K562 (cell line): ENCODE data around the gene SYN1. TPM values are rescaled to one million over a fixed set of nuclear protein-coding genes. Genes with fewer than 3 reads are reported as not detected.
A peak's percentile ranks its signal among the peaks of the same experiment; 100 is the strongest.

Source experiments
- ATAC-seq: fragments of 200-7000 bp; cut with Tn5 transposase; 3 replicates; pipeline ENCODE4 v1.9.1; 2020; ENCODE audit warnings: moderate library complexity
- BruUV-seq: library from RNA; stranded (reverse); fragments of 400-500 nt; replicated peaks from 2 replicates; lab custom pipeline; 2021; lab: Mats Ljungman, UMichigan
- CTCF ChIA-PET: fragments of 300-600 bp; formaldehyde crosslinking; extraction: SDS; loops from one replicate; lab custom pipeline; 2021; ENCODE audit warnings: low intra/inter-chr PET ratio; lab: Yijun Ruan, JAX
- POLR2A ChIA-PET: fragments of 300-600, 350-650 bp; sonication (Branson Sonifier 250); formaldehyde crosslinking; extraction: SDS; loops from one replicate; lab custom pipeline; 2021; ENCODE audit warnings: antibody characterized with exemption, inconsistent platforms; lab: Yijun Ruan, JAX
- DNase-seq, 4 experiments: peaks; one replicate each; pipeline versions ENCODE4 v3.0.0 to v3.0.0-alpha.2; 2011 to 2018; ENCODE audit warnings: low spot score in 3 of 4, mixed read lengths in 3 of 4; ENCODE audit errors: extremely low read depth in 1 of 4
- FAIRE-seq: peaks from 2 replicates; lab custom pipeline; 2011; peaks lifted over from hg19 to GRCh38; lab: Jason Lieb, UNC
- H2AFZ ChIP-seq: 2 replicates; pipeline ENCODE4 v1.6.0; 2011; ENCODE audit warnings: low read depth, low read length, control low read depth, inconsistent platforms
- H3K27ac ChIP-seq: fragments of 200-600 bp; 3 replicates; pipeline ENCODE4 v1.8.0; 2011; ENCODE audit warnings: low read depth, mild to moderate bottlenecking, control low read depth, inconsistent platforms, low read length, moderate library complexity, mixed read lengths; ENCODE audit errors: extremely low read depth
- H3K27me3 ChIP-seq, 2 experiments: fragments of 300-600 bp in 1 of 2; 2 replicates in 1 of 2; 3 replicates in 1 of 2; pipeline versions ENCODE4 v1.6.0 to v1.8.0; 2011; ENCODE audit warnings: inconsistent platforms in 2 of 2, low read length in 2 of 2, mild to moderate bottlenecking in 1 of 2, mixed read lengths in 1 of 2, moderate library complexity in 1 of 2; ENCODE audit not compliant: control insufficient read depth in 2 of 2, insufficient read depth in 2 of 2
- H3K36me3 ChIP-seq: fragments of 300-600 bp; 3 replicates; pipeline ENCODE4 v1.8.0; 2011; ENCODE audit warnings: mild to moderate bottlenecking, low read length, inconsistent platforms; ENCODE audit not compliant: control insufficient read depth, insufficient read depth
- H3K4me1 ChIP-seq, 2 experiments: fragments of 200-600 bp in 1 of 2; replicated peaks in 1 of 2; 2 replicates in 1 of 2; 3 replicates in 1 of 2; pipeline versions ENCODE4 v1.5.1 to v1.8.0; 2011; ENCODE audit warnings: inconsistent platforms in 2 of 2, low read length in 2 of 2, mild to moderate bottlenecking in 1 of 2, mixed read lengths in 1 of 2, moderate library complexity in 1 of 2; ENCODE audit not compliant: control insufficient read depth in 2 of 2, insufficient read depth in 2 of 2
- H3K4me2 ChIP-seq: 2 replicates; pipeline ENCODE4 v1.6.1; 2011; ENCODE audit warnings: low read length, control low read depth, inconsistent platforms, mixed read lengths; ENCODE audit not compliant: insufficient read depth
- H3K4me3 ChIP-seq: fragments of 200-600 bp; sonication (generic), shearing (Covaris generic); 2 replicates; pipeline ENCODE4 v1.5.1; 2016; ENCODE audit warnings: control low read depth, inconsistent platforms
- H3K79me2 ChIP-seq: fragments of 200-600 bp; 3 replicates; pipeline ENCODE4 v1.8.0; 2011; ENCODE audit warnings: low read length, inconsistent platforms; ENCODE audit not compliant: control insufficient read depth, insufficient read depth
- H3K9ac ChIP-seq, 2 experiments: 2 replicates each; pipeline versions ENCODE4 v1.6.0 to v1.6.1; 2011; ENCODE audit warnings: low read depth in 2 of 2, low read length in 2 of 2, control low read depth in 1 of 2, inconsistent platforms in 1 of 2, mild to moderate bottlenecking in 1 of 2, mixed read lengths in 1 of 2; ENCODE audit not compliant: insufficient read depth in 1 of 2
- H3K9me1 ChIP-seq: one replicate; pipeline ENCODE4 v1.6.0; 2011; ENCODE audit warnings: inconsistent platforms, mild to moderate bottlenecking, low read length, moderate library complexity; ENCODE audit not compliant: control insufficient read depth, insufficient read depth
- H3K9me3 ChIP-seq: replicated peaks from 2 replicates; pipeline ENCODE4 v1.5.1; 2011; ENCODE audit warnings: low read depth, low read length, inconsistent platforms; ENCODE audit not compliant: control insufficient read depth, insufficient read depth
- H4K20me1 ChIP-seq: replicated peaks from 2 replicates; pipeline ENCODE4 v1.6.1; 2011; ENCODE audit warnings: low read length, inconsistent platforms, mixed read lengths; ENCODE audit not compliant: control insufficient read depth, insufficient read depth
- CC2D1A ChIP-seq: fragments of 450-650 bp; IDR thresholded peaks from 2 replicates; pipeline ENCODE4 v1.6.1; 2017; ENCODE audit warnings: mild to moderate bottlenecking
- EGR1 ChIP-seq: fragments of 450-650 bp; conservative IDR thresholded peaks from 2 replicates; pipeline ENCODE4 v1.6.1; 2017; ENCODE audit warnings: mild to moderate bottlenecking
- SMAD1 ChIP-seq: fragments of 150-350 bp; IDR thresholded peaks from 2 replicates; pipeline ENCODE4 v1.6.1; 2014; ENCODE audit warnings: low read length, low read depth; ENCODE audit not compliant: partially characterized antibody
- SMAD2 ChIP-seq: fragments of 150-350 bp; IDR thresholded peaks from 2 replicates; pipeline ENCODE4 v1.6.1; 2014; ENCODE audit warnings: low read depth, mild to moderate bottlenecking, low read length
- TFAP4 ChIP-seq: sonication (generic); formaldehyde crosslinking; IDR thresholded peaks from 2 replicates; pipeline ENCODE4 v1.8.0; 2022; ENCODE audit warnings: missing genetic modification reagents, mild to moderate bottlenecking, moderate library complexity, borderline replicate concordance
- WGBS: fragments of 100-300 bp; shearing (Covaris generic); methylation state at CpG from one replicate; pipeline ENCODE4 v1.1.6; 2016; ENCODE audit warnings: low coverage, mixed read lengths; ENCODE audit not compliant: insufficient coverage; ENCODE audit errors: missing lambda C conversion rate; 5-methylcytosine and 5-hydroxymethylcytosine counted together
- in situ Hi-C: fragments of 300-500 bp; cut with MboI; formaldehyde crosslinking; loops from 4 replicates; pipeline ENCODE4 v1.15.0; 2018; ENCODE audit warnings: inconsistent platforms, mixed read lengths
- intact Hi-C: fragments of 100-400 bp; cut with micrococcal nuclease; formaldehyde crosslinking; loops from 2 replicates; pipeline ENCODE4 v1.14.2; 2022
- polyA plus RNA-seq, 8 experiments: library from polyadenylated mRNA; depleted of rRNA in 4 of 8; stranded (reverse) in 5 of 8; unstranded in 3 of 8; fragments of >200 nt; fragmentation: Nextera tagmentation in 2 of 8; fragmentation: Illumina TruSeq in 1 of 8; extraction: Ambion mirVana in 2 of 8; extraction: Trizol in 1 of 8; gene quantifications; 2 replicates each; pipeline versions ENCODE4 v1.2.1 to v1.2.3, GENCODE V29; 2011 to 2014; ENCODE audit warnings: inconsistent platforms in 1 of 8, missing spikeins in 1 of 8
- total RNA-seq, 7 experiments: library from RNA; depleted of rRNA in 6 of 7; stranded (reverse); fragments of >200 nt in 6 of 7; fragmentation: Illumina TruSeq in 2 of 7; extraction: Trizol in 2 of 7; gene quantifications; 2 replicates each; pipeline versions ENCODE4 v1.2.1 to v1.2.3, GENCODE V29; 2011 to 2021; ENCODE audit warnings: low replicate concordance in 1 of 7

SYN1 gene
- total and polyA plus RNA-seq, 9 of the 15 experiments (the other 6 are each of a cell fraction or from before 2014, with no cell fraction given), result 0.01 to 0.28 (median 0.18) TPM; not detected in 2

DNA sequence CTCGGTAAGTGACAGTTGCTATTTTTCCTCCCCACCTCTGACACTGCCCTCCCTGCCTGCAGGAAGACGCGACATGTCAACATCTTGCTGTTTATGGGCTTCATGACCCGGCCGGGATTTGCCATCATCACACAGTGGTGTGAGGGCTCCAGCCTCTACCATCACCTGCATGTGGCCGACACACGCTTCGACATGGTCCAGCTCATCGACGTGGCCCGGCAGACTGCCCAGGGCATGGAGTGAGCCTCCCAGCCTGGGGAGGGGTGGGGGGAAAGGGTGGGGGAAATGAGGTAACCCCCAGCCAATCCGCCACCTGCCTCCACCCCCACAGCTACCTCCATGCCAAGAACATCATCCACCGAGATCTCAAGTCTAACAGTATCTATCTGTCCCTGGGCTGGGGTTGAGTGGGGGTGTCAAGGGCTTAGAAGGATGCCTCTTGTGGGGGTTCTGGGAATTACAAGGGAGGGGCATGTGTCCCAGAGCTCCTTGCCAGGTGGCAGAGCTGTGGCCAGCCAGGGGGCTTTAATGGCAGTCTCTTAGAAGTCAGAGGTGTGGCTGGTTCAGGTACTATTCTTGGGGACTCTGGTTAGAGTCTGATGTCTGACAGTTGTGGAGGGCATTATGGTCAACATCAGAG, 50.9 kb downstream of the SYN1 start (continued):
- no peak for TF ChIP-seq SMAD2
- TF ChIP-seq CC2D1A, result no peak
- 0 out of 2 replicates have a peak, but pooled peaks have one; percentile 5 for TF ChIP-seq EGR1
- TF ChIP-seq, all 486 proteins: peak for 3

DNA sequence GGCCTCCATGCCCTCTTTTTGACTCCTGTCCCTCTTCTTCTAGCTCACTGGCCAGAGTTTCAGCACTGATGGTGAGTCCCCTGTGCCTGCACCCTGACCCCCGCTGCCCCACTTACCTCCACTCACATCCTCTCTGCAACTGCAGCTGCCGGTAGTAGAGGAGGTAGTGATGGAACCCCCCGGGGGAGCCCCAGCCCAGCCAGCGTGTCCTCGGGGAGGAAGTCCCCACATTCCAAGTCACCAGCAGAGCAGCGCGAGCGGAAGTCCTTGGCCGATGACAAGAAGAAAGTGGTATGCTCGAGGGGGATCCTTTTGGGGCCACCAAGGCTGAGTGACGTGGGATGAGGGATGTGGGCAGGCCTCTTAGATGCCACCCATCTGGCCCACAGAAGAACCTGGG, 52.8 kb downstream of the SYN1 start:
- Histone ChIP-seq H4K20me1 (0 out of 2 replicates have a peak, but pooled peaks cover 3% of the 10 kb centered on the region), H3K4me2 (no peak overlapping the region), H3K9me3 (no peaks in the 10 kb centered on the region), H3K36me3 (peaks cover 89% of the 10 kb centered on the region), H3K27me3 (no peaks in the 10 kb centered on the region), H2AFZ (no peak overlapping the region), H3K9ac (no peak overlapping the region), H3K4me3 (no peak overlapping the region), H3K9me1 (no peaks in the 10 kb centered on the region), H3K27ac (no peak overlapping the region), H3K4me1 (peaks cover 25% of the 10 kb centered on the region in 2 experiments), H3K79me2 (peaks cover 30% of the 10 kb centered on the region)
- WGBS, result 98% methylated on average over 6 of the region's 11 CpGs
- no peak for DNase-seq
- TF ChIP-seq SMAD1, result no peak
- TF ChIP-seq TFAP4, result no peak
- BruUV-seq, result no TSS peak
- no peak for ATAC-seq
- in situ Hi-C loops, result no loop called here
- POLR2A ChIA-PET, result interaction anchor here (1.1 kb wide), 1 partner anchor 15 kb away, joined by 4 read pairs; the partner anchor contains the start of gene TIMP1
- intact Hi-C loops, result no loop called here
- no peak for FAIRE-seq
- CTCF ChIA-PET, result no interaction called here
